ENCODE measurements around the gene TICAM2.

GRCh38 chr5:115551415-115551814 lies 50.9 kb downstream of the TICAM2 start:
- no peak for TF ChIP-seq CTCF (IDR thresholded peaks at IDR 0.05)
- TF ChIP-seq POLR2AphosphoS5 (IDR thresholded peaks at IDR 0.05): no peak

All from gastroesophageal sphincter (tissue), 3 donors.